Mononuclear cell (primary cell): Measurements from ENCODE around the gene COG2. TPM values are rescaled to one million over a fixed set of nuclear protein-coding genes. Genes with fewer than 3 reads are reported as not detected.
A peak's percentile ranks its signal among the peaks of the same experiment; 100 is the strongest.
"Not testable (repeated sequence)": the region's sequence is repeated elsewhere in the genome, so short reads cannot be mapped to it uniquely, and the experiment has no call there.

Experiments
- H3K27me3 ChIP-seq: 2 replicates; pipeline ENCODE4 v1.6.0; 2011; ENCODE audit warnings: low read length, control low read depth; ENCODE audit not compliant: insufficient read depth
- H3K4me1 ChIP-seq: 2 replicates; pipeline ENCODE4 v1.5.1; 2011; ENCODE audit warnings: mild to moderate bottlenecking, low read length, control low read depth; ENCODE audit not compliant: insufficient read depth
- H3K4me3 ChIP-seq: 2 replicates; pipeline ENCODE4 v1.5.1; 2011; ENCODE audit warnings: mild to moderate bottlenecking, low read length, moderate library complexity
- H3K9me3 ChIP-seq: 2 replicates; pipeline ENCODE4 v1.5.1; 2011; ENCODE audit warnings: low read depth, mild to moderate bottlenecking, control low read depth, low read length
- total RNA-seq: library from RNA; depleted of rRNA; stranded (reverse); fragments of >200 nt; gene quantifications from one replicate; pipeline ENCODE4 v1.2.3, GENCODE V29; 2012

COG2 gene
- 18.9 TPM for total RNA-seq

- H3K4me3 ChIP-seq: peak within 1 kb of the TSS; percentile 69
- H3K27me3 ChIP-seq: peaks cover 9% of the 10 kb centered on the region
- no peaks in the 10 kb centered on the region for H3K9me3 ChIP-seq
- H3K4me1 ChIP-seq: peaks cover 51% of the 10 kb centered on the region
Measured at GRCh38 chr1:230642263-230642959, at the start of gene COG2. COG2 (plus strand) TSS chr1:230642481; CDS start chr1:230642607, 126 bp downstream.

GRCh38 chr1:230592848-230593414 is 49.4 kb upstream of the COG2 start:
- Histone ChIP-seq H3K9me3 (no peaks in the 10 kb centered on the region), H3K27me3 (peaks cover 3% of the 10 kb centered on the region)

GRCh38 chr1:230594214-230594773 is 48.0 kb upstream of the COG2 start:
- Histone ChIP-seq H3K4me3 (no peak overlapping the region), H3K4me1 (no peaks in the 10 kb centered on the region), H3K27me3 (peaks cover 3% of the 10 kb centered on the region), H3K9me3 (peaks cover 4% of the 10 kb centered on the region)

More at GRCh38 chr1:230592848-230593414, 49.4 kb upstream of the COG2 start:
- no peaks in the 10 kb centered on the region for H3K4me1 ChIP-seq
- H3K4me3 ChIP-seq: no peak overlapping the region

- Histone ChIP-seq H3K9me3 (peaks cover 4% of the 10 kb centered on the region), H3K4me1 (no peaks in the 10 kb centered on the region), H3K27me3 (peaks cover 8% of the 10 kb centered on the region), H3K4me3 (no peak overlapping the region)
Measured at GRCh38 chr1:230595181-230595580, 47.1 kb upstream of the COG2 start.

- Histone ChIP-seq H3K4me1 (no peaks in the 10 kb centered on the region), H3K4me3 (no peak overlapping the region), H3K9me3 (peaks cover 4% of the 10 kb centered on the region), H3K27me3 (peaks cover 8% of the 10 kb centered on the region)
Measured at GRCh38 chr1:230596306-230596705, 46.0 kb upstream of the COG2 start.

- Histone ChIP-seq H3K9me3 (peaks cover 4% of the 10 kb centered on the region), H3K4me3 (no peak overlapping the region), H3K4me1 (no peaks in the 10 kb centered on the region), H3K27me3 (peaks cover 4% of the 10 kb centered on the region)
Measured at GRCh38 chr1:230598745-230599144, 43.5 kb upstream of the COG2 start.

- H3K27me3 ChIP-seq: peaks cover 4% of the 10 kb centered on the region
- no peak overlapping the region for H3K4me3 ChIP-seq
- peaks cover 4% of the 10 kb centered on the region for H3K9me3 ChIP-seq
- no peaks in the 10 kb centered on the region for H3K4me1 ChIP-seq
Measured at GRCh38 chr1:230599926-230600656, 42.2 kb upstream of the COG2 start.

- H3K27me3 ChIP-seq, H3K4me3 ChIP-seq, H3K4me1 ChIP-seq, H3K9me3 ChIP-seq: not testable (repeated sequence)
Measured at GRCh38 chr1:230600657-230601400, 41.5 kb upstream of the COG2 start.

GRCh38 chr1:230609208-230609607 is 33.1 kb upstream of the COG2 start:
- Histone ChIP-seq H3K27me3 (peaks cover 4% of the 10 kb centered on the region), H3K4me1 (no peaks in the 10 kb centered on the region), H3K9me3 (no peaks in the 10 kb centered on the region), H3K4me3 (no peak overlapping the region)

- no peaks in the 10 kb centered on the region for H3K4me1 ChIP-seq
- H3K9me3 ChIP-seq: no peaks in the 10 kb centered on the region
- H3K4me3 ChIP-seq: no peak overlapping the region
- peaks cover 4% of the 10 kb centered on the region for H3K27me3 ChIP-seq
Measured at GRCh38 chr1:230610589-230610988, 31.7 kb upstream of the COG2 start.

- Histone ChIP-seq H3K27me3 (peaks cover 4% of the 10 kb centered on the region), H3K9me3 (no peaks in the 10 kb centered on the region)
Measured at GRCh38 chr1:230611128-230611877, 31.0 kb upstream of the COG2 start.

GRCh38 chr1:230611878-230612235 is 30.4 kb upstream of the COG2 start:
- no peak overlapping the region for H3K4me3 ChIP-seq
- H3K27me3 ChIP-seq: peaks cover 4% of the 10 kb centered on the region
- H3K9me3 ChIP-seq: no peaks in the 10 kb centered on the region
- no peaks in the 10 kb centered on the region for H3K4me1 ChIP-seq

More at GRCh38 chr1:230611128-230611877, 31.0 kb upstream of the COG2 start:
- no peaks in the 10 kb centered on the region for H3K4me1 ChIP-seq
- H3K4me3 ChIP-seq: no peak overlapping the region

- H3K4me3 ChIP-seq: no peak overlapping the region
- no peaks in the 10 kb centered on the region for H3K9me3 ChIP-seq
- peaks cover 4% of the 10 kb centered on the region for H3K27me3 ChIP-seq
- H3K4me1 ChIP-seq: no peaks in the 10 kb centered on the region
Measured at GRCh38 chr1:230612651-230613050, 29.6 kb upstream of the COG2 start.

- H3K4me3 ChIP-seq: no peak overlapping the region
- peaks cover 7% of the 10 kb centered on the region for H3K27me3 ChIP-seq
- no peaks in the 10 kb centered on the region for H3K9me3 ChIP-seq
- H3K4me1 ChIP-seq: no peaks in the 10 kb centered on the region
Measured at GRCh38 chr1:230614121-230614520, 28.2 kb upstream of the COG2 start.
